ENCODE results near the gene ANXA1. TPM values are rescaled to one million over a fixed set of nuclear protein-coding genes. Genes with fewer than 3 reads are reported as not detected.

Gene ANXA1
- 1,075 to 1,285 TPM (median 1,246 TPM) in 5 replicates for total RNA-seq (2022; extraction: Qiagen RNA extraction; ENCODE audit: low read depth)

GRCh38 chr9:73151653-73152542, at the start of gene ANXA1:
TSS of gene ANXA1 (plus strand) at chr9:73151865. CDS start at chr9:73158536, 6,671 bp downstream.

Other genes starting within 250 kb of the ANXA1 start
- gene ALDH1A1, start 198.8 kb upstream of the ANXA1 start, total RNA-seq (2022; extraction: Qiagen RNA extraction; ENCODE audit: low read depth): 4,424 to 5,975 TPM (median 5,388 TPM) in 5 replicates